Psoas muscle (tissue), 8 donors: ENCODE results near the gene BCL11B. TPM values are rescaled to one million over a fixed set of nuclear protein-coding genes. Genes with fewer than 3 reads are reported as not detected.

ENCODE experiments used
- ATAC-seq, 4 donors: fragments of 200-7000 bp; cut with Tn5 transposase; one replicate each; pipeline ENCODE4 v1.9.1; 2020; ENCODE audit warnings: moderate library complexity in 3 of 4, mild to moderate bottlenecking in 2 of 4
- DNase-seq, 2 donors: peaks; one replicate each; pipeline ENCODE4 v3.0.0-alpha.2; 2020
- H3K27ac ChIP-seq: fragments of 200-600 bp; one replicate; pipeline ENCODE4 v1.8.0; 2022
- H3K27me3 ChIP-seq, 3 donors: fragments of 200-600 bp in 1 of 3; one replicate each; pipeline versions ENCODE4 v1.6.1 to v1.8.0; 2013 to 2022; ENCODE audit warnings: low read length in 2 of 3, mild to moderate bottlenecking in 2 of 3, moderate library complexity in 1 of 3; ENCODE audit not compliant: insufficient read depth in 3 of 3
- H3K36me3 ChIP-seq, 2 donors: fragments of 200-600 bp in 1 of 2; one replicate each; pipeline versions ENCODE4 v1.6.1 to v1.8.0; 2013 to 2022; ENCODE audit warnings: low read depth in 1 of 2, mild to moderate bottlenecking in 1 of 2, moderate library complexity in 1 of 2; ENCODE audit not compliant: insufficient read depth in 1 of 2
- H3K4me1 ChIP-seq: fragments of 200-600 bp; one replicate; pipeline ENCODE4 v1.8.0; 2022
- H3K4me3 ChIP-seq: fragments of 200-600 bp; one replicate; pipeline ENCODE4 v1.8.0; 2022; ENCODE audit warnings: mild to moderate bottlenecking
- H3K9me3 ChIP-seq: fragments of 200-600 bp; one replicate; pipeline ENCODE4 v1.8.0; 2022
- WGBS, 3 donors: extraction: QIAGEN DNeasy Blood & Tissue Kit; methylation state at CpG; one replicate each; pipeline versions ENCODE4 v1.1.6 to v1.1.7; 2013; 5-methylcytosine and 5-hydroxymethylcytosine counted together
- intact Hi-C, 2 donors: fragments of 100-400 bp; cut with DNase I; formaldehyde crosslinking; loops; one replicate each; pipeline versions ENCODE4 v1.11.0 to v1.14.2; 2022
- polyA plus RNA-seq, 3 donors: library from polyadenylated mRNA; stranded (reverse); fragments of 200-250 nt; gene quantifications; one replicate each; pipeline ENCODE4 v1.2.3, GENCODE V29; 2013
- total RNA-seq, 4 donors: library from RNA; stranded (reverse); fragmentation: NEBNext Ultra II Directional in 2 of 4; extraction: Animal tissue kit (Norgen Biotek cat#: 25700) in 2 of 4; gene quantifications; one replicate each; pipeline versions ENCODE4 v1.2.1 to v1.2.4, GENCODE V29; 2021 to 2023
- TF ChIP-seq, protein P1 (sequence below): fragments of 200-600 bp; IDR thresholded peaks from one replicate; pipeline ENCODE4 v1.8.0; 2022; ENCODE audit warnings: antibody characterized with exemption
- donor health status: healthy with polysubstance abuse.
- donor health status: DM: no; HTN: no; CAD: no; lungs with moderate emphysema.
- donor health status: Bipolar disorder and iron deficiency.
- donor health status: healthy.
- donor health status: DM: yes; HTN: yes; CAD: no.
- donor health status: DM: no; HTN: no; CAD: no.
- donor health status: DM: no; HTN: no; CAD: no.
- donor health status: DM: yes; HTN: yes; CAD: no.

The BCL11B gene
- total and polyA plus RNA-seq, 7 donors = 0.01 to 0.34 (median 0.15) TPM; not detected in 2

DNA sequence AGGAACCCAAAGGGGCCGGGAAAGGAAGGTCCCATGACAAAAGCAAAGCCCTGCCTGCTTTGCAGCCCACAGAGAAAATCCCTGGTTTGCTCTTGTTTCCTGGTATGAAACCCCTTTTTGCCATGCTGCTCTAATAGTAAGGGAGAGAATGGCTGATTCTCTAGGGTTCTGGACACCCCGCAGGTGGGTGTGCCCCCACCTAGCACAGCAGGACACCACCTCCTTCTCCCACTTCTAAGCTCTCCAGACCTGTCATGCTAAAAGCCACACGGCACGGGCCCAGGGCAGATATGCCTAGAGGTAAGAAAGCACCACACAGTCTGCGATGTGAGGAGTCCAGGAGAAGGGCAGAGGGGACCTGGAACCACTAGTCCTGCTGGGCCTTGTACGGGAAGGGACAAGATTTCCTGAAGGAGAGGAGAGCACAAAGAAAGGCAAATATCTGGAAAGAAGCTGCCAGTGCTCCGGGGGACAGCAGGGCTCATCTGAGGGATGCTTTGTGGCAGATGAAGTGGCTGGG is 113.3 kb downstream of the BCL11B start:
- intact Hi-C loops = no loop called here
- Histone ChIP-seq H3K4me1 (peaks cover 11% of the 10 kb centered on the region), H3K9me3 (no peaks in the 10 kb centered on the region), H3K27me3 (peaks cover 0 to 1% (median 0%) of the 10 kb centered on the region in 3 donors), H3K4me3 (no peak overlapping the region), H3K36me3 (no peaks in the 10 kb centered on the region), H3K27ac (no peak overlapping the region)
- TF ChIP-seq, protein P1, sequence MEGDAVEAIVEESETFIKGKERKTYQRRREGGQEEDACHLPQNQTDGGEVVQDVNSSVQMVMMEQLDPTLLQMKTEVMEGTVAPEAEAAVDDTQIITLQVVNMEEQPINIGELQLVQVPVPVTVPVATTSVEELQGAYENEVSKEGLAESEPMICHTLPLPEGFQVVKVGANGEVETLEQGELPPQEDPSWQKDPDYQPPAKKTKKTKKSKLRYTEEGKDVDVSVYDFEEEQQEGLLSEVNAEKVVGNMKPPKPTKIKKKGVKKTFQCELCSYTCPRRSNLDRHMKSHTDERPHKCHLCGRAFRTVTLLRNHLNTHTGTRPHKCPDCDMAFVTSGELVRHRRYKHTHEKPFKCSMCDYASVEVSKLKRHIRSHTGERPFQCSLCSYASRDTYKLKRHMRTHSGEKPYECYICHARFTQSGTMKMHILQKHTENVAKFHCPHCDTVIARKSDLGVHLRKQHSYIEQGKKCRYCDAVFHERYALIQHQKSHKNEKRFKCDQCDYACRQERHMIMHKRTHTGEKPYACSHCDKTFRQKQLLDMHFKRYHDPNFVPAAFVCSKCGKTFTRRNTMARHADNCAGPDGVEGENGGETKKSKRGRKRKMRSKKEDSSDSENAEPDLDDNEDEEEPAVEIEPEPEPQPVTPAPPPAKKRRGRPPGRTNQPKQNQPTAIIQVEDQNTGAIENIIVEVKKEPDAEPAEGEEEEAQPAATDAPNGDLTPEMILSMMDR = no peak
- 81 to 87% (median 82%) methylated on average over 7 of the region's 7 CpGs for WGBS, 3 donors
- ATAC-seq (no peak), DNase-seq (no peak)

DNA sequence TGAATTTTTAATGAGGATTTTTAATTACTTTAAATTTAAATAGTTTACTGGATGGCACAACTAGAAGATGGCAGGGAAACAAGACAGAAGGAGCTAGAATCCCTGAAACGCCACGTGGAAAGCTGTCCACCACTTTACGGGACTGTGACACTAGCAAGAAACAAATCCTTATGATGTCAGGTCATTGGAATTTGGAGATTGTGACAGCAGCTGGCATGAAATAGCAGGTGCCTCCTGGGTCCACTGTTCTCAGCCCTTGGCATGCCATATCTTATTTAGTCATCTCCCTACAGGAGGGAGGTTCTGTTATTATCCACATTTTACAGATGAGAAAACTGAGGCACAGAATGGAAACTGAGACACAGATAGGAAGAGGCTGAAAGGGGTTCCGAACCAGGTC is 113.8 kb downstream of the BCL11B start:
- Histone ChIP-seq H3K27me3 (peaks cover 0 to 1% (median 0%) of the 10 kb centered on the region in 3 donors), H3K36me3 (no peaks in the 10 kb centered on the region), H3K27ac (no peak overlapping the region), H3K4me1 (peaks cover 11% of the 10 kb centered on the region), H3K9me3 (no peaks in the 10 kb centered on the region), H3K4me3 (no peak overlapping the region)
- no peak for DNase-seq
- intact Hi-C loops = no loop called here
- TF ChIP-seq, protein P1 = no peak
- peak in 3 of 4 donors; percentile 63 to 77 (median 70) for ATAC-seq
- WGBS, 3 donors = 36 to 54% (median 49%) methylated on average over 4 of the region's 4 CpGs

DNA sequence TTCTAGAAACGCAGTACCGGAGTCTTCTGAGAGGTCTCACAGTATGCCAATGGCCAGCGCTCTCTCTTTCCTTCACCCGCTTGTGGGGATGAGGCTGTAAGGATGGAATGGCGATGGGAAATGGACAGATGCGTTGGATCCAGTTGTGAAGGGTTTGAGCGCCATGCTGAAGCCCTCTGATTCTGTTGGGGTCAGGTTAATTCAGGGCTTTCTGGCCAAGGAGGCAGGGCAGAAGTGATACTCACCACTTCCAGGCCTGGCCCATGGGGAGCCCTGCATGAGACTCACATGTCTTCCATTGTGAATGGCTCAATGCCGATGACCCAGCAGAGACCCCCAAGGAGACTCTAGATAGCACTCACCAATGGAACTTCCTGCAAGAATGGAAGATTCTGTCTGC is 114.3 kb downstream of the BCL11B start:
- 96 to 99% (median 96%) methylated on average over 8 of the region's 8 CpGs for WGBS, 3 donors
- DNase-seq (no peak), ATAC-seq (no peak)
- Histone ChIP-seq H3K4me1 (peaks cover 11% of the 10 kb centered on the region), H3K4me3 (no peak overlapping the region), H3K27ac (no peak overlapping the region), H3K9me3 (no peaks in the 10 kb centered on the region), H3K27me3 (peaks cover 0 to 1% (median 0%) of the 10 kb centered on the region in 3 donors), H3K36me3 (no peaks in the 10 kb centered on the region)
- intact Hi-C loops = no loop called here
- TF ChIP-seq, protein P1 = no peak

DNA sequence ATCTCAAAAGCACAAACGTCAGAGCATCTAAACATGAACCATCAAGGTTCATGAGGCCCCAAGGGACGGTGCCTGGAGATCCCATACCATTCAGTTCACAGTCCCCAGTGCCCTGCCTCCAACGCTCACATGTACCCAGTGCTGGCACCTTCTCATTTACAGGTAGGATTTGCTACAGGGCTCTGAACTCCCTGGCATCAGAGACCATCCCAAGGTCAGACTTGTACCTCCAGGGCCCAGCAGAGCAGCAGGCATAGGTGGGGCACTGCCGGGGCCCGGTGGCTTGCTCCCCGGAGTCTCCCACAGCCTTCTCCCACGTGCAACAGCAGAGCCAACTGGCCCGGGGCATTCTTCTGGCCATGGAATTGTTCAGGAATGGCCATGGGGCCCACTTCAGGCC is 114.8 kb downstream of the BCL11B start:
- H3K9me3 ChIP-seq = no peaks in the 10 kb centered on the region
- intact Hi-C loops = no loop called here
- H3K4me3 ChIP-seq = no peak overlapping the region
- TF ChIP-seq, protein P1 = no peak
- no peak for ATAC-seq
- H3K36me3 ChIP-seq = no peaks in the 10 kb centered on the region
- WGBS, 3 donors = 90 to 96% (median 93%) methylated on average over 8 of the region's 8 CpGs
- H3K4me1 ChIP-seq = peaks cover 11% of the 10 kb centered on the region
- H3K27ac ChIP-seq = no peak overlapping the region
- peaks cover 0 to 1% (median 0%) of the 10 kb centered on the region in 3 donors for H3K27me3 ChIP-seq
- DNase-seq = no peak

DNA sequence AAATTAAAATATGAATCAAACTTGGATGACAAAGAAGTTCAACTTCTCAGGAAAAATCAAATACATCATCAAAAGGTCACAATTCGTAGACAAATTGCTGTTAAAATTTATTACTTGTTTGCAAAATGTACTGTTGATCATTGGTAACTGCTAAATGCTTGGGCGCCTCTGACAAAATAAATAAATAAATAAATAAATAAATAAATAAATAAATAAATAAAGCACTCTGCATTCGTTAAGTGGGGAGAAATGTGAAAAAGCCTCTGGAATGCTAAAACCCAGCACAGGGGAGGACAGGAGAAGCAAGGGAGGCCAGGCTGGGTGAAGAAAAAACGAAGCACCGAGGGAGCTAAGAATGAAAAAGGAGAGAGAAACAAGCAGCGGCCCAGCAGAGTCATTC is 115.2 kb downstream of the BCL11B start:
- TF ChIP-seq, protein P1 = no peak
- WGBS, 3 donors = 92 to 95% (median 93%) methylated on average over 6 of the region's 6 CpGs

More for the DNA sequence above, 115.2 kb downstream of the BCL11B start:
- H3K9me3 ChIP-seq = no peaks in the 10 kb centered on the region
- H3K27me3 ChIP-seq = peaks cover 0 to 1% (median 0%) of the 10 kb centered on the region in 3 donors
- no peak overlapping the region for H3K27ac ChIP-seq
- peaks cover 11% of the 10 kb centered on the region for H3K4me1 ChIP-seq
- H3K4me3 ChIP-seq = no peak overlapping the region
- H3K36me3 ChIP-seq = no peaks in the 10 kb centered on the region
- no peak for DNase-seq
- no peak for ATAC-seq
- intact Hi-C loops = no loop called here
